ENCODE results near the gene SLC38A3. TPM values are rescaled to one million over a fixed set of nuclear protein-coding genes. Genes with fewer than 3 reads are reported as not detected.
A peak's percentile ranks its signal among the peaks of the same experiment; 100 is the strongest.
"Not testable (repeated sequence)": the region's sequence is repeated elsewhere in the genome, so short reads cannot be mapped to it uniquely, and the experiment has no call there.

SLC38A3 gene
- total RNA-seq, 1 experiment from 2014 or later: 1.1 TPM

- in situ Hi-C loops (cut with HindIII; ENCODE audit: low sequenced_read_pairs): loop anchor here (5.0 kb wide), 1 partner anchor 88 kb away; the partner anchor contains the start of gene TUSC2
Measured at GRCh38 chr3:50239649-50240048, 34.6 kb downstream of the SLC38A3 start.

GRCh38 chr3:50241163-50241562 is 36.1 kb downstream of the SLC38A3 start:
- in situ Hi-C loops (cut with HindIII; ENCODE audit: low sequenced_read_pairs): loop anchor here (5.0 kb wide), 1 partner anchor 86 kb away; the partner anchor contains the start of gene TUSC2
- DNase-seq (ENCODE audit: low spot score): no peak

More at GRCh38 chr3:50239649-50240048, 34.6 kb downstream of the SLC38A3 start:
- no peak for DNase-seq (ENCODE audit: low spot score)

GRCh38 chr3:50241713-50242380 is 36.8 kb downstream of the SLC38A3 start:
- in situ Hi-C loops (cut with HindIII; ENCODE audit: low sequenced_read_pairs): loop anchor here (5.0 kb wide), 1 partner anchor 85 kb away; the partner anchor contains the start of gene TUSC2

DNA sequence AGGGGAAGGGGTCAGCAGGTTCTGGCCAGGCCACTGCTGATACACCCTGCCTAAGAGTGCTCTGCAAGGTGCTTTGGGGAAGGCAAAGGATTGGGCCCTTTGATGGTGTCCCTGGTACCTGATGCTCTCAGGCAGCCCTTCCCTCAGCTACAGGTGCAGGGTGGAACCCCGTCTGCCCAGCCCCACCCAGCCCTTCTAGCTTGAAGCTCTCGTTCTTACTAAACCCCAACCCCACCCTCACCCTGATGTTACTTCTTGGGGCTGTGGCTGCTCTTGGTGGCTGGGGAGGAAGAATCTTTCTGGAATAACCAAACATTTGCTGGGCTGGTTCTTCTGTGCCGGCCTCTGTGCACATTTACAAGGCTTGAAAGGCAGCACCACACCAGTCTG is 37.3 kb downstream of the SLC38A3 start:
- DNase-seq (ENCODE audit: low spot score): no peak
- in situ Hi-C loops (cut with HindIII; ENCODE audit: low sequenced_read_pairs): loop anchor here (5.0 kb wide), 1 partner anchor 85 kb away; the partner anchor contains the start of gene TUSC2

More at GRCh38 chr3:50241713-50242380, 36.8 kb downstream of the SLC38A3 start:
- DNase-seq (ENCODE audit: low spot score): no peak

- DNase-seq (ENCODE audit: low spot score): no peak
- in situ Hi-C loops (cut with HindIII; ENCODE audit: low sequenced_read_pairs): loop anchor here (5.0 kb wide), 1 partner anchor 84 kb away; the partner anchor contains the start of gene TUSC2
Measured at GRCh38 chr3:50242851-50243542, 37.9 kb downstream of the SLC38A3 start.

DNA sequence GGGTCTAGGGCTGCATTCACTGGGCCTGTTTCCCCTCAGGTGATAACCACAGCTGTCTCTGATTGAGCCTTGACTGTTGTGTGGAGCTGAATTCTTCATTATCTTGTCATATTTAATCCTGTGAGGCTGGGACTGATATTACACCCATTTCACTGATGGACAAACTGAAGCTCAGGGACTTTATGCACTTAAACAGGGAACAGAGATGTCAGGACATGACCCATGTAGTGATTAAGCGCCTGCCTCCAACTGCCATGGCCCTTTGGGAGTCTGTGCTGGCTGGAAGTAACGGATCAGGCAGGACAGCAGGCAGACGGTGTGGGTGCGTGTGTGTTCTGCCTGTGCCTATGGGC is 38.4 kb downstream of the SLC38A3 start:
- in situ Hi-C loops (cut with HindIII; ENCODE audit: low sequenced_read_pairs): loop anchor here (5.0 kb wide), 1 partner anchor 84 kb away; the partner anchor contains the start of gene TUSC2
- DNase-seq (ENCODE audit: low spot score): no peak

GRCh38 chr3:50244813-50245212 is 39.7 kb downstream of the SLC38A3 start:
- in situ Hi-C loops (cut with HindIII; ENCODE audit: low sequenced_read_pairs): loop anchor here (5.0 kb wide), 1 partner anchor 82 kb away; the partner anchor contains the start of gene TUSC2
- not testable (repeated sequence) for DNase-seq (ENCODE audit: low spot score)

GRCh38 chr3:50245251-50245745 is 40.2 kb downstream of the SLC38A3 start:
- no peak for DNase-seq (ENCODE audit: low spot score)
- in situ Hi-C loops (cut with HindIII; ENCODE audit: low sequenced_read_pairs): no loop called here

DNA sequence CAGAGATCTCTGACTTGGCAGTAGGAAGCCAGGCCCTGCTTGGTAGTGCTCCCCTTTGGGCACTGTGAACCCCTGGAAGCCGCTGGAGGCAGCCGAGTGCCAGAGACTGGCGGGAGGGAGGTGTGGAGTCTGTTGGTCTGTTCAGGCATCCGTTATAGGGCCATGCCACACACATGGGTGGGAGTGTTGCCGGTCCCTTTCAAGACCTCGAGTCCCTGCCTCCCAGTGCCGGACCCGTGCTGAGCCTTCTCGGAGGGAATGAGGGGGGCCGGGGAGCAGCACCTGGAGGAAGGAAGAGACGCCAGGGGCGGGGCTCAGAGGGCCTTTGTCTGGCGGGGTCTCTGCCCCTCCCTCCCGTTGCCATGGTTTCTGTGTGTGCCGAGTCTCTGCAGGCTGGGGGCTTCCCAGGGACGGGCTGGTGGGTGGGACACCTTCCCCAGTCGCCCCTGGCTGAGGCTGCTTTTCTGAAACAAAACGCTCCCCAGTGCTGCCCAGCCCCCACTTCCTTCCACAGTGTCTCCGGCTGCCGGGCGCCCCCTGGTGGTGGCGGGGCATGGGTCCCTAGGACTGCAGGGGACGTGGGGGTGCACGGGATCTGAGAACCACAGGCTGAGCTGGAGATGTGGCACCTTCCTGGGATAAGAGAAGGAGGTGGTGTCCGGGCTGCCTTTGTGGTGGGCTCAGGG is 40.9 kb downstream of the SLC38A3 start:
- DNase-seq (ENCODE audit: low spot score): peak; percentile 81
- in situ Hi-C loops (cut with HindIII; ENCODE audit: low sequenced_read_pairs): no loop called here

DNA sequence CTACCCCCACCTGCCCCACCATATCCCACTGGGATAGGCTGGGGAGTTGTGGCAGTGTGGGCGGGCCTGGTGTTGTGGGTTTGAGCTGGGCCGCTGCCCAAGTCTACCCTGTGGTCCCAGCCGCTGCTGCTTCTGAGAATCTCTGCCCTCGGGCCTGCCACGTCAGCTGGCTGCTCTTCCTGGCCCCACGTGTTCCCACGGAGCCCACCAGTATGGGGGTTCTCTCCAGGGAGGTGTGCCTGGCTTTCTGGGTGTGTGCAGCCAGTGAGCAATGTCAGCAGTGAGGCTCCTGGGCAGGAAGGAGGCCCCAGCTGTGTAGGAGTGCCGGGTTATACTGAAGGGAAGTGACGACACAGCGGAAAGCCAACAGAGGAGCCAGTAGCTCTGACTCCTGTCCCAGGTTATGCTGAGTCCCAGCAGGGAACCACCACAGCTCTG is 41.5 kb downstream of the SLC38A3 start:
- in situ Hi-C loops (cut with HindIII; ENCODE audit: low sequenced_read_pairs): no loop called here

GRCh38 chr3:50248387-50248786 is 43.3 kb downstream of the SLC38A3 start:
- no peak for DNase-seq (ENCODE audit: low spot score)
- in situ Hi-C loops (cut with HindIII; ENCODE audit: low sequenced_read_pairs): no loop called here

More for the DNA sequence above, 41.5 kb downstream of the SLC38A3 start:
- no peak for DNase-seq (ENCODE audit: low spot score)

DNA sequence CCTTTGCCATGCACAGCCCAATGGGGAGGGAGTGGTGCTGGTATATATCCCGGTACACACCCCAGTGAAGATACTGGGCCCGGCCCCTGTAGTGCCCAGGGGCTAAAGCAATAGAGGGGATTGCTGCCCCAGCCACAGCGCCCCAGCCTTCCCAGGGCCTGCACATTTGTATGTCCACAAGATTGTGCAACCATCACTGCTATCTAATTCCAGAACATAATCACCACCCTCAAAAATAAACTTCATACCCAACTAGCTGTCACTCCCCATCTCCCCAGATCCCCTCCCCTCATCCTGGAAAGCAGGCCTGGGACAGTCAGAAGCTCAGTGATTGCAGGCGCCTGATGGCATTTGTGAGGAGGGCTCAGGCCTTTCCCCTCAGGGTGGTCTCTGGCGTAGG is 44.4 kb downstream of the SLC38A3 start:
- DNase-seq (ENCODE audit: low spot score): no peak
- in situ Hi-C loops (cut with HindIII; ENCODE audit: low sequenced_read_pairs): no loop called here

GRCh38 chr3:50250514-50250913 is 45.4 kb downstream of the SLC38A3 start:
- in situ Hi-C loops (cut with HindIII; ENCODE audit: low sequenced_read_pairs): no loop called here
- no peak for DNase-seq (ENCODE audit: low spot score)

DNA sequence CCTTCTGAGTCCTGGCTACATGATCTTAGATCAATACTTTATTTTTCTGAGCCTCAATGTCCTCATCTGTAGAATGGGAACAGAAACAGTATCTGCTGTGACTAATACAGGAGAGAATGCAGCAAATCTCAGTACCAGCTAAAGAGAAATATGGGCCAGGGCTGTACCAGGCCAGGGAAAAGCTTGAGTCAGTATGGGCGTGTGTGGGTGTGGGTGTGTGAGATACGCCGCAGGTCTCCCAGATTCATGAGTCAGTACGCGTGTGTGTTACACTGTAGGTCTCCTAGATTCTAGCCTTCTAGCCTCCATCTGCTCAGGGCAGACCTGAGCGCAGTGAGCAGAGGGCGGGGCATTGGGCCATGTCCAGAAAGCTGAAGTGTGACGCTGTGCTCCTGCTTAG is 46.1 kb downstream of the SLC38A3 start:
- DNase-seq (ENCODE audit: low spot score): peak; percentile 37
- in situ Hi-C loops (cut with HindIII; ENCODE audit: low sequenced_read_pairs): no loop called here

DNA sequence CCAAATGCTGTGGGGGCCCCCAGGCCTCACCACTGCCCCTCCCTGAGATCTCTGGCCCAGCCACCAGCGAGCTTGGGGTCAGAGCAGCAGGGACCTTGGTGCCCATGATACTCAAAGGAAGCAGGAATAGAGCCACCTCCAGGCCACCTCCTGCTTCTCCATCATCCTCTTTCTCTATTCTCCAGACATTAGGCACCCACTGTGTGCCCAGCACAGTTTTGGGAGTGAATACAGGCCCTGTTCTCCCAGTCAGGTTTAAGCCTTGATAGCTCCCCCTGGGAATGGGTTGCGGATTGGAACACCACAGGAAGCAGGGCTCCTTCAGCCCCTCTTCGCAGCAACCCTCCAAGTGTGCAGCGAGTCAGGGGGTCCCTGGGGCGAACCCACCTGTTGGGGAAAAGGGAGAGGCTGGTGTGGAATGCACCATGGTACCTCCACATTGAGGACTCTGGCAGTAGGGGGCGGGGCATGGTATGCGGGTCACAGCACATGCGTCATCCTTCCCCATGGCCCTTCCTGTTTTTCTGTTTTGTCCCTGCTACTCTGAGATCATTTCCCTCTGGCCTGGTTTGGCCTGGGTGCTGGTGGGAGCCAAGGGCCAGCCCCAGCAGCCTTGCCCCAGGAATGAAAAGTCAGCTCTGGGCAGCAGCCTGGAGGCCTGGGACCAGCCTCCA is 49.6 kb downstream of the SLC38A3 start:
- in situ Hi-C loops (cut with HindIII; ENCODE audit: low sequenced_read_pairs): no loop called here
- peak; percentile 34 for DNase-seq (ENCODE audit: low spot score)

DNA sequence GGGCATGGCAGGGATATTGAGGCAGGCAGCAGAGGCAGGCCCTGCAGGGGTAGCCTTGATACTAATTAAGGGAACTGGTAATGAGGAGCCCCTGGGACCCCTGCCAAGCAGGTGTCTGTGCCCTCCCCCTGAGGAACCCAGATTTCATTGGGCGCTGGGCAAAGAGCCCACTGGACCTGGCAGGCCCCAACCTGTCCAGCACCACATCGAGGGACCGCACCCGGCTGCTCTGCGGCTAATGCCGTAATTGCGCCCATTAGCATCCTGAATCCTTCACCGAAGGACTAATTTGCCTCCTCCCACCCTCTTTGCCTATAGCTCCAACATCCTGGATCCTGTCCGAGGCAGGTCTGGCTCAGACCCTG is 50.2 kb downstream of the SLC38A3 start:
- in situ Hi-C loops (cut with HindIII; ENCODE audit: low sequenced_read_pairs): no loop called here
- DNase-seq (ENCODE audit: low spot score): peak; percentile 30

GRCh38 chr3:50256978-50257890 is 52.2 kb downstream of the SLC38A3 start:
- in situ Hi-C loops (cut with HindIII; ENCODE audit: low sequenced_read_pairs): no loop called here
- peak; percentile 38 for DNase-seq (ENCODE audit: low spot score)

Measured in G401 (cell line).